DMS53 (cell line): ENCODE data around the gene PTPRC.

Experiments
- DNase-seq: peaks from one replicate; lab custom pipeline; 2025; lab: John Stamatoyannopoulos, UW

The PTPRC gene

DNA sequence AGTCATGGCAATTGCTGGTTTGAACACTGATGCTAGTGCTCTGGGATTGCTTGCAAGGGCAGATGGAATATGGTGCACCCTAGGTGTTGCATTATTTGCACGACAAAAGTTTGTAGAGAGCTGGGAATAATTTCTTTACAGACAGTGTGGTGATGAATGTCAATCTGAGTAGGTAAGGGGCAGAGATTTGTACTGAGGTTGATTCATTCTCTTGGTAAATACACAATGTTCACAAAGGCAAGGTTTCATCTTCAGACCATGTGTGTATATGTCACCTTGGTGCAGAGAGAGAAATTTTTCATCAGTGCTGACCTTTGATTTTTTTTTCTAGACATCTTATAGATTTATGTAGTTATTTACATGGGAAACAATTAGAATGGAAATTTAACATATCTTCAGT lies 5.0 kb downstream of the PTPRC start:
- peak; percentile 38 for DNase-seq

DNA sequence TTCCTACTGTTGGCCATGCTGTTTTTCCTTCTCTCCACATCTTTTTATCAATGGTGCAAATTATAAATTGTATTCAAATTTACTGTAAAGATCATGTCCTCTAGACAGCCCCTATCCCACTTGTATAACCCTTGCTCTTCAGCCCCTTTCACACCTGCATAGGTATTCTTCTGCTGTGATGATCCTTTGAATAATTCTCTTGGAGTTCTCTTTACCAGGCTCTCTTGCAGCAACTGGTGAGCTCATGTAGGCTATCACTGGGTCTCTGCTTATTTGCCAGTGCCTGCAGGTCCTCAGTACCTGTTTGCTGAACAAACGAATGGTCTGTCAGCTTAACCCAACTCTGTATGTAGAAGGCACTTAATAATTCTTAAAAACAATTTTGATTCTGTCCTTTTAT lies 8.2 kb downstream of the PTPRC start:
- peak; percentile 47 for DNase-seq

DNA sequence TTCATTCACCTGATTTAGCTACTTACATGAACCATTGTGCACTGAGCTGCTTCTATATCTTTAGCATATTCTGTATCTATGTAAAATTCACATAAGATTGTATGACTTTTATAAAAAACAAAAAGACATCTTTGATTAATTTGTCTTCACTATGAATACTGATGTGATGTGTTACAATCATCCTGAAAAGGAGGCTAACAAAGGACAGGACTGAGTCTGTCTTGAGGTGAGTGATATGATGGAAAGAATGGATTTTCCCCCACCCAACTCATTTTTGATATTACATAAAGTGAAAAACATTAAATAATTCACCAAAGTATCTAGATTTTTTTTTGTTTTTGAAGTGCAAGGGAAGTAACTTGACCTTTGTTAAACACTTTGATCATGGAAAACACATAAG lies 9.8 kb downstream of the PTPRC start:
- no peak for DNase-seq

DNA sequence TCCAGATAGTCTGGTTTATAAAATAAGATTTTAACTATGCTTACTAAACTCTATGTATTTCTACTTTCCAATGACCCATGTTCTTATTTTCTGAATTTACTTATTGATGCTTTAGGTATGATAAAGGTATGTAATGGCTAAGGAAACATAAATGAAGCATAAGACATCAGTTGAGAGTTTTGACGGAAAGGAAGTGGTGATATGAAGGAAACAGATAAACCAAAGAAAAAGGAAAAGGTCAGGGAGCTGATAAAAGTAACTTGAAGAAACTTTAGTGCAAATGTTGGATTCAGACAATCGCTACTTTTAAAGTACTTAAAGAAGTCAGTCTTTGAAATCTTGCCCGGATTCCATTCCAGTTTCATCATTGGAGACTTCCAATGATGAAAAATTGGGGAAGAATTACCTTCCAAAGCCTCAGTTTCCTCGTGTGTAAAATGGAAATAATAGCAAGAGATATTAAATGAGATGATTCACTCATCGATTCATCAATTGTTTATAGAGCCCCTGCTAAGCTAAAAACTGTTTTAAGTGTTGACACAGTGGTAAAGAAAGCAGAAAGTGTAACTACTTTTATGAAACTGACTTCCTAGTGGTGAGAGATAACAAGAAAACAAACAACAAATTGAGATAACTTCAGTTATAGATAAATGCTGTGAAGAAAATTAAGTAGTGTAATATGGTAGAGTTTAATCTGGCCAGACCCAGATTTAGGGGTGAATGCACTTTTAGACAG lies 10.6 kb downstream of the PTPRC start:
- no peak for DNase-seq

DNA sequence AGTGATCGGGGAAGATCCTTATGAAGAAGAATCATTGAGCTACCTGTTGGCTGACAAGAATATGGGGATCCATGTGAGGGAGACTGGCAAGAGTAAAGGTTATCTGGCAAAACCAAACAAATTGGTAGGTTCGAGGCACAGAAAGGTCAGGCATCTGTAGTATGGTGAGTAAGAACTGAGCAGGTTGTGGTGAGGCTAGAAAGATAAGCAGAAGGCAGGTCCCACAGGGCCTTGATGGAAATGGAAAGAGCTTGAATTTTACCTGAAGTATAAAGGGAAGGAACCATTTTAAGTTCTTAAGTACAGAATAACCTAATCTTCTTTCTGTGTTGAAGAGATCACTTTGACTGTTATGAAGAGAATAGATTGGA lies 11.1 kb downstream of the PTPRC start:
- DNase-seq, result no peak

DNA sequence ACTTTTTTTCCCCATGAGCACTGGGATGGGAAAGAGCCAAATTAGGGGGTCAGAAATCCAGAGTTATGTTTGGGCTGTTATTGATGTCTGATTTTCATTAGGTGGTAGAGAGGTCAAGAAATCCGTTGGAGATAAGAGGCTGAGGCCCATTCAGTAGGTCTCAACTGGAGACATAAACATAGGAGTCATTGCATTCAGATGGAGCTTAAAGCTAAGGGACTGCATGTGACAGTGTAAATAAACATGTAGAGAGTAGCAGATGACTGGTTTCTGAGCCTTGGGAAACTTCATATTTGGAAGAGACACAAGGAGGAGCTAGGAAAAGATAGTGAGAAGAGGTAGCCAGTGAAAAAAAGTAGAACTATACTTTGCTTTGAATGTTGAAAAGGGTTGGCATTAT lies 11.7 kb downstream of the PTPRC start:
- no peak for DNase-seq

DNA sequence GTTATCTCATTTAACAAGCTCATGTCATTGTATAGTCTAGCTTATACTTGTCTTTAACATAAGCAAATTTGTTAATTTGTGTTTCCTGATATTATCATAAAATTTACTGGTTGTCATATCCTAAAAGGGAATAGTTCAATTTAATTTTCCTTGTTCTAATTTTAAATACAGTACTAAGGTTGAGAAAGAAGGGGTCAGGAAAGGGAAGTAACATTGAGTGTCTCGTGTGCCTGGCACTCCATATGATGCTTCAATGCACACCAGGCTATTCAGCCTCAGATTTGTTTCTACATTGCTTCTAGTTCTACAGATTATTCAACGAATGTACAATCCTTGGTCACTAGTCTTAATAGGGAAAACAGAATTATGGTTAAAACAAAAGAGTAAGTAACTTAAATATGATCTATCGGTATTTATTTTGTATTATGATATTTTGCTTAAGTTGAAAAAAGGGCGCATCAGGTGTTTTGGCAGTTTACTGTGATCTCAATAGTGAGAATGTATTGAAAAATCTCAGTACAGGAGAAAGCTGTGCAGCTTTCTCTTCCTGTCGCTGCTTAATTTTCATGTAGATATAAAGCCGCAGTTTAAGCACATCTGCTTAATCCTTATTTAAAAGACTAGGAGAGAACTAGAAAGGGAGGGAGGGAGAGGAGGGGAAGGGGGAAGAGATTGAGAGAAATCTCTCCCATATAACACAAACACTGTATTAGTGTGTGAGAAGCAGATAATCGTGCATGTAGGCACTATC lies 13.0 kb downstream of the PTPRC start:
- no peak for DNase-seq

DNA sequence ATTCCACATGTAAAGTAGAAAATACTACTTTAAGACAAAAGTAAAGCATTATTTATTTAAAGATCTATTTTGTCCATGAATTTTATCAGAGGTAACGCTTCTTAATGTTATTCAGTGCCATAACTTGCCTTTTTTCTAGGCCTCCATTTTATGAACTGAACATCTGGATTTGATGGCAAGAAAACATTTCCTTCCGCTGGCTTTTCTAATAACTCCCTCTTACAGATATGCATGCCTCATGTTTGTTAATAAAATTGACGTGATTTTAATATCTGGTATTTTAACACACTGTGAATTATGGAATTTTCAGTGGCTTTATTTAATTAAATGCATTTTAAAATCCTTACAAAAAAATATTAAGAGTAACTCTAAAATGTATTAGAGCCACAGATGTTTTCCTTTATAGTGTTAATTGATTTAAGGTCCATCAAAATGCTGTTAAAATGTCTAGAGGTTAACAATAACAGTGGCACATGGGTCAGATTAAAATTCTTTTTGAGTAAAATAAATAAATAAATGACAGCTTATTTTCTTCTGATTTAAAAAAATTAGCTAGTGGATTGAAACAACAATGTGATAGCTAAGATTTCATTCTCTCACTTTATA lies 15.1 kb downstream of the PTPRC start:
- no peak for DNase-seq

DNA sequence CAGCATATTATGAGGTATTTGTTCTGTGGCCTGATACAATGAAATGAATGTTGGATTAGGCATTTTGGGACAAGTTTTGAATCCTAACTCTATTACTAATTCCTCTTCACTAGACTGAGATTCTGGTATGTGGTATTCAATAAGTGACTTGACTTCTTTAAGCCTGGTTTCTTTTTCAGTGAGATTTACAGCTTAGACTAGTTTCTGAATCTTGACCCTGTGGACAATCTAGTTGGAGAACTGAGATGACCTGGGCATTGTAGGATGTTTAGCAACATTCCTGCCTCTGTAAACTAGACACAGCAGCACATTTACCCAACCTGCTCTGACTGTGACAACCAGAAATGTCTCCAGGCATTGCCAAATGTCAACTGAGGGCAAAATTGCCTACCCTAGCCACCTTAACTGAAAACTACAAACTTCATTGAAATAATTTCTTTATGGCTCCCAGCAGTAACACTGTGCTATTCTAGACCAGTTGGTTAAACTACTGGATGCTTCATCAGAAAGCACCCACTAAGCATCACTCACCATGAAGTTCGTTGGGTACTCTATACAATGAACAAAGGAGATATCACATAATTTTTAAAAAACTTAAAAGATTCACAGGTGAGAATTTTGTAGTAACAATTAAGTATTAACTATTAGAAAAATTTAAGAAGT lies 16.8 kb downstream of the PTPRC start:
- no peak for DNase-seq

DNA sequence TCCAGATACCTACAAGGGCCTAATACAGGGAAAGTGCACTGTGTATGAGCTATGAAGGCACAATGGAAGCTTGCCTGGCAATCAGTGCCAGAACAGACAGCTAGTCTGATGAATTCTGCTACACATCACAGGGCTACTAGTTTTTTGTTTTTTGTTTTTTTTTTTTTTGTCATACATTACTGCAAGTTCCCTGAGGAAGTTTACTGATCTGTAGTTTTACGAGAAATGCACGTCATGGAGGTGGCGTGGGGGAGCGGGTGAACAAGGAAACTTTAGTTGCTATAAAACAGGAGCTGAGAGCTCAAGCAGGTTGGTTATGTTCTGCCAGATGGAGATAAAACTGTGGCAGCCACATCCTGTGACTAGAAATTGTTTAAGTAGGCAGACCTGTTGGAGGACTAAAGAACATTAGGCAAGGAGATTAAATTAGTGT lies 17.7 kb downstream of the PTPRC start:
- DNase-seq, result no peak

DNA sequence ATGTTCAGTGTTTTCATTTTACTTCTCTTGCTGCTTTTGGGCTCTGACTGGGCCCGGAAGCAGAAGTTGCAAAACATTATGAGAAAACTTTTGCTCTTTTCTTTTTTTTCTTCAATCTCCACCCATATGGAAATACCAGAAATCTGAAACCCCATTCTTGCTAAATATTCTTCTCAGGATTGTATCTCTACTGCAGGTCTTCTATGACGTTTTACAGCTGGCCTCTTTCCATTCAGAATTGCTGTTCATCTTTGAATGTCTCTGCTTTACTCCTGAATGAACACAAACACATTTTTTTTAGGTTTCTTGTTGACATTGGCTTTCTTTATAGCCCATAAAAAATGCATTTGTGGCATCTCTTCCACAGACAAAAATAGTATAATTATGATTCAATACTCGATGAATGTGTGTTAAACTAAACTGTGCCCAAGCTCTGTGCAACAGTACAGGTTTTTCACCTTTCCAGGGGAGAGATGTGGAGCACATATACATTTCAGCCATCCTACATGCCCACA lies 18.8 kb downstream of the PTPRC start:
- no peak for DNase-seq

DNA sequence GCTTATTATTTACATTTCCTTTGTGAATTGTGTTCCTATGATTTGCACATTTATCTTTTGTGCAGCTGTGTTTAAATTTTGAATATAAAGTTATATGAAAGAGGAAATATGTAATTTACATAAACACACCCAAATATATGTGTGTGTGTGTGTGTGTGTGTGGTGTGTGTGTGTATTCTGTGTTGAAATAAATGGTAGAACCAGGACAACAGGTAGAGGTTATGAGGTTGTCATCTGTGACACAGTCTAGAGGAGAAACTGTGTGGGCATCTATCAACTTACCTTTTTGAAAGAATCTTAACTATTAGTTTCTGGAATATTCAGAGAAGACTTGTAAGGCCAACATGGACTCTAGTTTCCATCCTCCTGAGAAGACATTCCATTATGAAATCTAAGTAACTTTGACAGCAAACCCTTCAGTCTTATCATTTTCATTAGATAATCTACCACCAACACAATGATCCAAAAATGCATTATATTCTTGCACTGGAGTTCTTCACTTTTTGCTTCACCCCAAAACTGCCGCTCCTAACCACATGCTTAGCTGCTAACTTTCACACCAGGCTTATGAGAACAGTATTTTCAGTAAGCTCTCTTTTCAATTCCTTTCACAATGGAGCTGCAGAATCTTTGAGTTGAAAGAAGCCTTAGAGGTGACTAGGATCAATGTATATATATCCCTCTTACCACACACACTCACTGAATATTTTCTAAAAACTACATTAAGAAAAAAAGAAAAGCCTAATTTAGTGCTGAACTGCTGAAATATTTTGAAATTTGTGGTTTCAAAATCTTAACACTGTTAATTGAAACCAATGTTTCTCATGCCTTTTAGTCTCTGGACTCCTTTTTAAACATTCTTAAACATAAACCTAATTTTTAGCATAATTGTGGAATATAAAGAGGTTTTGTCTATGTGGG lies 21.8 kb downstream of the PTPRC start:
- no peak for DNase-seq

DNA sequence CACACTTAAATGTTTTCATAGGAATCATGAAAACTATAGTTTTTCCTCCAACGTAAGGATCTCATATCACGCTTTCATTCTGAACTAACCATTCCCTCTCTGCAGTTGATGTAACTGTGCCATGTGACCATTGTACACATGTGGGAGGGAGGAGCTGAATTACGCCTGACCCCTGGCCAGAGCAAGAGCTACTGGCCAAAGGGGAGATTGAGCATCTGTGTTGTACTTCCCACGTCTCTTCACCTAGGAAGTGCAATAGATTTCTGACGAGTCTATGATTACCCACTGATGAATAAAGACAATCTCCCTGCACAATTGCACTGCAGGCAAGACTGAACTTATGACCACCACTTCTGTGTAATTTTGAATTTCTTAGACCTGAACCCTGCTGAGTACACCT lies 24.0 kb downstream of the PTPRC start:
- DNase-seq, result no peak

DNA sequence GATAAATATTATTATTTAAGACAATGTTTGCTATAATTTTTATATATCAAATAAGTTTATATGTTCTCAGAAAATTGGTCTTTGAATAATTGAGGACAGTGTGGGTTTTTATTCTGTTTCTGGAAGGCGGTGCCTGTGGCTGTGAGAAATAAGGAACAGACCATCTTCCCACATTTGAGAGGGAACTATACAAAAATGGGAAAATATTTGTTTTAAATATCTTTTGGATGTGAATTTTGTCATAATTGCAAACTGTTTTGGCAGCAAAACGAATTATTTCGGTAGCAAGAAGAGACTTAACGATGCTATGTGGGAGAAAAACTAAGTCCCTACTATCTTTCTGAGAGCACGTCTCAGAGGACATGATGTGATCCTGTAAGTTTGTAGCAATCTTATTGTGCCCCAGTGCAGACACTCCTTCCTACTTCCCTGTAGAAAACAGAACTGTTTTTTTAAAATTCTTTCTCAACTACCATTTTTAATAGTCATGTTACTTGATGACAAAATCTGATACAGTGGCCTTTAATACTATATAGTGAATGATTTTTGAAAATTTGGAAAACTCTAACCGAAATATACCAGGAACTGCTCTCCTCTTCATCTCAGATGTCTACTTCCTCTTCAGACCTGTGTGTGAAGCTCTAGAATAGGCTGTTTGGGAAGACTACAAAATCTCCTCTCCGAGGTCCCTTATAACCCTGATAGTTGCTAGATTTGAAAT lies 25.4 kb downstream of the PTPRC start:
- DNase-seq, result no peak

DNA sequence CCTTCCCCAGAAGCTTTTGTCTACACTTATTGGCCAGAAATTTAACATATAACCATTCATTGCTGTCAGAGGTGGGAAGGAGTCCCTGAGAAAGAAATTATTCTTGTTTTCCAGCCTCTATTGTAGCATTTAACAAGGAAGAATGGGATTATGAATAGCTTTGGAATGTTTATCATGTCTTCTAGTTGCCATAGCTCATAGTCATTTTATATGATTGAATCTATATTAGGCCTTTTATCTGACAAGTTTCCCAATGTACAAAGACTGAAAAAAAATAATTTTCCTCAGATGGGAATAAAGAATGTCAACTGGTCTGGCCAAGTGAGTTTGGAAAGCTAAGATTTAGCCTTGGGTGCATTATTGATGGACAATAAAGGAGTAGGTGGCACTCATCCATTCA lies 28.3 kb downstream of the PTPRC start:
- DNase-seq, result no peak

DNA sequence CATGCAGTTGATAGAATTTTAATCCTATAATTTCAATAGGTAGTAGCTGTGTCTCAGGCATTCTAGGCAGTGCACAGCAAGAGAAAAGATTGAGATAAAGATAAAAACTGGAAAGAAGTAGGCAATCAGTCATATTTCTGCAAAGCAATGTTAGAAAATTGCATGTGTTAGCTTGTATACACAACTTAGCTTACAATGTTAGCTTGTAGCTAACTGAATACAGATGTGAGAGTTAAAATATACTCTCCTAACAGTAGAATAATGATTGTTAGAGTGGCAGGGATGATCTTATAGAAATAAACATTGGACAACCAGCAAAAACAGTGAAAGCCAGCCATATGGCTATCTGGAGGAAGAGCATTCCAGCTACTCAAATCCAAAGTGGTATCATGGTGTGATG lies 29.0 kb downstream of the PTPRC start:
- no peak for DNase-seq

DNA sequence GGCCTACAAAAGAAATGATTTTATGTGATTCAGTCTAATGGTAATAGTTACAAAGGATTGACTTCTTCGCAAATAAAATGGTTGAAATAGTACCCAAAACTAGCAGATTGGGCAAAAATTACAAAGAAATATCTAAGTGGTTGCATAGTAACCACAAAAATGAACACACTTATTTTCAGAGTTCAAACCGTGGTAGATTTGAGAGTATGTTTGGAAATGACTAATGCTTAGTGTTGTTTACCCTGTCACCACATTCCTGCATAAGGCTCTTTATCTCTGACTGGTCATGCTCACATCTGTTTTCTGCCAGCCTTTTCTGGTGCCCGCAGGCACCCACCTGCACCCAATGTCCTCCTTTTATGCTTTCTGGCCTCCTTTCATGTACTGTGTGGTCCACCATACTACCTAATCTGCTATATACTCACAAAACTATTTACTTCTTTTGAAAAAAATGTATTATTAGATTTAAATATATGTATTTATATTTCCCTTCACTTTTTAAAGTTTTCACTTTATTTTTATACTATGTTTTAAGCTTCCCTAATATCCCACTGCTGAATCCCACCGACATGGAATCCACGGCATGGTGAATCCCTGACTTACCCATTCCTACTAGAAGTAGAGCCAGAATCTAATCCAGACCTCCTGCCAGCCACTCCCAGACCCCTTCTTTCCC lies 30.3 kb downstream of the PTPRC start:
- DNase-seq, result peak; percentile 87

DNA sequence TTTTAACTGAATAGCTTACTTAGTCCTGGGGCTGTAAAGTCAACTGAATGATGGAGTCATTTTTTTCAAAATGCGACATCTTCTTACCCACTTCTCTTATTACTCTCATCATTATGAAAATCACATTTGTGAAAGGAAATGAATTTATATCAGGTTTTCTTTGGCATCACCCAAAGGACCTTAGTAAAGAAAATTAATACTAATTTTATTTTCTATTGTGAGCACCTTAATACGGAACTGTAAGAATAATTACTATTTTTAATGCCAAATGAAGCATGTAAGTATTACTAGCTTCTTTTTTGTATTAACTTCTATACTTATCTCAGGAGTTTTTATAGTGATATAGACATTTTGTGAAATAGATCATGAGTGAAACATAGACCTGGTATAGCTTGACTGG lies 30.9 kb downstream of the PTPRC start:
- DNase-seq, result no peak

DNA sequence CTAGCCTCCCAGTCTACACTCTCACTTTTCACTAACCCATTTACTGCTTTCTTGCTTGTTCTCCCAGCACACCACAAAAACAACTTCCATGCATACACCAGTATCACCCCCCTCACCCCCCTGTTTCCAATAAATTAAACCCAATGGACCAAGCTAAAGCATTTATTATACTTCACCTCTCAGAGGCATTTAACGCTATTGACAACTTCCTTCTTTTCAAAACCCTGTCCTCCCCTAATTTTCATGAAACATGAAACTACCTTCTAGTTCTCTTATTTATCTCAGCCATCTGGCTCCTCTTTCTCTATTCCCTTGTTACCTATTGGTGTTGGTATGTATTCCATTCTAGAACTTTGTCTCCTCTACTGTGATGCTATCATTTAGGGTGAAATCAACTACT lies 32.3 kb downstream of the PTPRC start:
- DNase-seq, result no peak

DNA sequence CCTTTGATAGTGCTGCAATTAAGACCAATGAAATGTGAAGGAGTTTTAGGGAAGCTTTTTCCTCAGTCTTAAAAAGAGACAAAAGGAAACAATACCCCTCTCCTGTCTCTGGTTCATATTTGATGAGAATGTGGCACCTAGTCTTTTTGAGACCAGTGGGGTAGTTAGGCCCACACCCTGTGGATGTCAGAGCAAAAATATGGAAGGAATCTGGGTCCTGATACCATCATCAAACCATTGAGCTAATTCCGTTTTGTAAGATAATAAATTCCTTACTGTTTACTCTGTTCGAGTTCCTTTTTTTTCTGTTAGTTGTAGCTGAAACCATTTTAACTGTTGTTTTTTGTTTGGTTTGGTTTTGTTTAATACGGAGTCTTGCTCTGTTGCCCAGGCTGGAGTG lies 33.3 kb downstream of the PTPRC start:
- no peak for DNase-seq
